ENCODE measurements around the gene AP3D1.

DNA sequence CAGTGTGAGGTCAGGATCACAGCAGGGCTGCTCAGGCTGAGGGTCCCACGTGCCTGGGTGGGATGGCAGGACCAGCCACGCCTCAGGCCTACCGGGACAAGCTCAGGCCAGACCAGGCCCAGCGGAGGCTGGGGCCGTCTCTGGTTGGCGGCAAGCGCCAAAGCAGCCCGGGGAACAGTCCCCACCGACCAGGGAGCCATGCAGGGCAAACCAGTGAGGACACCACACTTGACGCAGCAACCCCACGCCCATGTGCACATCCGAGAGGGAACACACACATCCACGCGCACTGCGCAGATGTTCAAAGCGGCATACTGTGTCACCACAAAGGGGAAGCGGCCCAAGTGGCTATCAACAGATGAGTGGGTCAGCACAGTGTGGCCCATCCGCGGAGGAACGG, 39.5 kb downstream of the AP3D1 start:
- TF ChIP-seq, protein P1, sequence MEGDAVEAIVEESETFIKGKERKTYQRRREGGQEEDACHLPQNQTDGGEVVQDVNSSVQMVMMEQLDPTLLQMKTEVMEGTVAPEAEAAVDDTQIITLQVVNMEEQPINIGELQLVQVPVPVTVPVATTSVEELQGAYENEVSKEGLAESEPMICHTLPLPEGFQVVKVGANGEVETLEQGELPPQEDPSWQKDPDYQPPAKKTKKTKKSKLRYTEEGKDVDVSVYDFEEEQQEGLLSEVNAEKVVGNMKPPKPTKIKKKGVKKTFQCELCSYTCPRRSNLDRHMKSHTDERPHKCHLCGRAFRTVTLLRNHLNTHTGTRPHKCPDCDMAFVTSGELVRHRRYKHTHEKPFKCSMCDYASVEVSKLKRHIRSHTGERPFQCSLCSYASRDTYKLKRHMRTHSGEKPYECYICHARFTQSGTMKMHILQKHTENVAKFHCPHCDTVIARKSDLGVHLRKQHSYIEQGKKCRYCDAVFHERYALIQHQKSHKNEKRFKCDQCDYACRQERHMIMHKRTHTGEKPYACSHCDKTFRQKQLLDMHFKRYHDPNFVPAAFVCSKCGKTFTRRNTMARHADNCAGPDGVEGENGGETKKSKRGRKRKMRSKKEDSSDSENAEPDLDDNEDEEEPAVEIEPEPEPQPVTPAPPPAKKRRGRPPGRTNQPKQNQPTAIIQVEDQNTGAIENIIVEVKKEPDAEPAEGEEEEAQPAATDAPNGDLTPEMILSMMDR (conservative IDR thresholded peaks at IDR 0.05), result no peak
- TF ChIP-seq EZH2 (IDR thresholded peaks at IDR 0.05; ENCODE audit: low read depth), result no peak

All from PC-9 (cell line).